Measurements from ENCODE around the gene MPND.
"Not testable (repeated sequence)": the region's sequence is repeated elsewhere in the genome, so short reads cannot be mapped to it uniquely, and the experiment has no call there.

DNA sequence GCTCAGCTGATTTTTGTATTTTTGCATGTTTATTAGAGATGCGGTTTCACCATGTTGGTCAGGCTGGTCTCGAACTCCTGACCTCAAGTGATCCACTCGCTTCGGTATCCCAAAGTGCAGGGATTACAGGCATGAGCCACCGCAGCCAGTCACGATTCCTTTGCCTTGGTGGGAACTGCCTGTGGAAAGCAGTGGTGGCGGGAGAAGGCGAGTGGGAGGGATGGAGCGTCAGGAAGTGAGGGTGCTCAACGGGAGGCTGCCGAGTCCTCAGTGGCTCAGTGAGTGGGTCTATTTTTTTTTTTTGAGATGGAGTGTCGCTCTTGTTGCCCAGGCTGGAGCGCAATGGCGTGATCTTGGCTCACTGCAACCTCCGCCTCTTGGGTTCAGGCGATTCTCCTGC, 5.9 kb downstream of the MPND start:
- not testable (repeated sequence) for TF ChIP-seq YY1 (IDR thresholded peaks at IDR 0.05; ENCODE audit: insufficient read depth, insufficient read length); ZNF274 (IDR thresholded peaks at IDR 0.05; ENCODE audit: low read depth, low read length); SUZ12 (IDR thresholded peaks at IDR 0.05; ENCODE audit: extremely low read depth, insufficient read depth, insufficient read length)

Measured in NT2/D1 (cell line).